ENCODE results near the gene ITPR1.

Gene ITPR1

GRCh38 chr3:4818986-4819693 is 326.0 kb downstream of the ITPR1 start:
- DNase-seq = no peak

GRCh38 chr3:4819746-4820145 is 326.6 kb downstream of the ITPR1 start:
- no peak for DNase-seq

- DNase-seq = no peak
Measured at GRCh38 chr3:4820296-4821121, 327.4 kb downstream of the ITPR1 start.

- DNase-seq = no peak
Measured at GRCh38 chr3:4821338-4821737, 328.2 kb downstream of the ITPR1 start.

DNA sequence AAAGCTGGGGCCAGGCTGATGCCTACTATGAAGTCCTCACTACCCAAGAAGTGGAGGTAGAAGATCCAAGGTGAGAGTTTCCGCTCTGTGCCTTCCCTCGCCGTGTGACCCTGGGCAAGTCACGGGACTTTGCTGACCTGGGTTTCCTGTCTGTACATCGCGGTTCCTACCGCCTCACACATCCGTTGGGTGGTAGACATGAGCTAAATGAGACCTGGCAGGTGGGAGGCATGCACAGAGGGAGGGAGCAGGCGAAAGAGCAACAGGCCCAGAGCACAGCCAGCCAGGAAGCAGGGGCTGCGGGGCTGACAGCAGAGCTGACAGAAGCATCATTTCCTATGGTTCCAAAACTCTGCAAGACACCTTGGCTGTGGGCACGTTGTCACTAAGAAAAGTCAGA is 328.8 kb downstream of the ITPR1 start:
- peak; percentile 83 for DNase-seq

GRCh38 chr3:4822568-4822967 is 329.4 kb downstream of the ITPR1 start:
- DNase-seq = no peak

- DNase-seq = no peak
Measured at GRCh38 chr3:4823385-4823784, 330.2 kb downstream of the ITPR1 start.

DNA sequence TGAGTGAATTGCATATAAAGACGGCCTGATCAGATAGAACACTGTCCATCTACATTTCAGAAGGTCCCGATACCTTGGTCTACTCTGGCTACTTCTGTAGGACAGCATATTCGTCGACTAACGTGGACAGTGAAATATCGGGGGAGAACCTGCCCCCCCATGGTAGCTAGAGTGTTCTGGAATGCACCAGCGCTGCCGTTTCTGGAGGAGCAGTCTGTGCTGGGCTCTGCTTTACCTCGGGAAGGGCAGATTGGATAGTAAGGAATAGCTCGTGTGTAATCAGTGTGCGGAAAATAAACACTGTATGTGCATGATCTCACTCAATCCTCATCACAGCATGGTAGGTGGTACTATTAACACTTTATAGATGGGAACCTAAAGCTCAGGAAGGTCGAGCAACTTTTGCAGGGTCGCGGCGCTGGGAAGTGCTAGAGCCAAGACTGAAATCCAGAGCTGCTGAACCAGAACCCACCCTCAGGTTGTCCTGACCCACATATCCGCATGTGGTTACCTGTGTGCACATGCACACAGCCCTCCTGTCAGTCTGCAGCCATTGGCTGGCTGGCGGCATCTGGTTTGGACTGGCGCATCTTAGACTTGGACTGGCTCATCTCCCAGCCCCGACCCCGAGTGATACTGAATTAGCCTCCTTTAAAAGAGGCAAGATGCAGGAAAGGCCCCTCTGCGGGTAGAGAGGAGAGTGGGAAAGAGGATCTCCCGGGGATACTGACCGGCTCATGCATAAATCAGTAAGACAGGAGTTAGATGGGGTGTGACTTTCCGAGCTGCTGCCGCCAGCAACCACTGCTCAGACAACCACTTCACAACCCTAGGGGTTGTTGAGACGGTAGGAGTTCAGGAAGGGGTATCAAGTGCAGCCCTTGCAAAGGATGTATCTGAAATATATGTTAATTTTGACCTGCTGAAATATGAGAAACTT is 331.1 kb downstream of the ITPR1 start:
- DNase-seq = no peak

DNA sequence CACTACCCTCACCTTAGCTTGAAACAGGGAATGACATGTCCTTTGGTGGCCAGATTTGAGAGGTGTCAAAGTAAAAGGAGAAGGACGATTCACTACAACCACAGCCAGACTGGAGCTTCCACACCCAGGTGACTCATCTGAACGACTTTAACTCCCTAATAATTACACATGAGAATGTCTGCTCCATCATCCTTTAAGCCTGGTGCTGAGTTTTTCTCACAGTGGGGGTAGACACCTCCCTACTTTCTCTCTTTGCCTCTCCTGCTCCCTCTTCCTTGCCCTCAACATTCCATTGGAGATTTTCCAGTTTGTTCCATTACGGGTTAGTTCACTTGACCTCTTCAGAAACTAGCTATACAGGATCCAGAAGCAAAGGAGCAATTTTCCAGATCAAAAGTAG is 331.8 kb downstream of the ITPR1 start:
- no peak for DNase-seq

DNA sequence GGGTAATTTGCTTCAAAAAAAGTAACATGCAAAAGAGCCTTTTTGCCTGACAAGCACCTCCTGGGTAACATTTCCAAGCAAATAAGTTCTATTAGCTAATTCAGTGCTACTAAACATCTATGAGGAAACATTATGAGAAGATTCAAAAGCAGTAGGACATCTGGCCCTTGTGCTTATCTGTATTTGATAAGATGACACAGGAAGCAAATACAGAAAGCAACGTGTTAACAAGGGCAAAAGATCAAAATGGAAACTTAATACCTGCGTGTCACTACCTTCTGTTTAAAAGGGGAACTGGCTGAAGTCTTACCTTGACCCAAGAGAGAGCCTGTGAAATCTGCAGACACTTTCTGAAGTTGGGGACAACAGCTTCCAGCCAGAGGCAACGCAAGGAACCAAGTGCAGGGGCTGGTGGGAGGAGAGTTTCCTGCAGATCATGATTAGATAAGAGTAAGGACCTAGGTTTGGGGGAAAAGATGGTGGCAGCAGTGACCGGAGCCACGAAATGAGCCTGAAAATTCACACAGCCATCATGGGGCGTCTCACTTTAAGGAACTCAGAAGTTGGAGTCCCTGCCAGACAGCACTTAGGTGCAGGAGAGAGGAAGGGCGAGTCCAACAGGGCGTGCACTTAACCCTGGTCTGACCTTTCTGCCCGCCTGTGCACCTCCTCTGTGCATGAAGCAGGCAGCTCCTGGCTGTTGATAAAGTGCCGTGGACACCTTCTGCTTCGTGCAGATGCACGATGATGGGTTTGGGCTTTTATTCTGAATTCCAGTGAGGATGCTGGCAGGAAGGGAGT is 332.5 kb downstream of the ITPR1 start:
- DNase-seq = no peak

DNA sequence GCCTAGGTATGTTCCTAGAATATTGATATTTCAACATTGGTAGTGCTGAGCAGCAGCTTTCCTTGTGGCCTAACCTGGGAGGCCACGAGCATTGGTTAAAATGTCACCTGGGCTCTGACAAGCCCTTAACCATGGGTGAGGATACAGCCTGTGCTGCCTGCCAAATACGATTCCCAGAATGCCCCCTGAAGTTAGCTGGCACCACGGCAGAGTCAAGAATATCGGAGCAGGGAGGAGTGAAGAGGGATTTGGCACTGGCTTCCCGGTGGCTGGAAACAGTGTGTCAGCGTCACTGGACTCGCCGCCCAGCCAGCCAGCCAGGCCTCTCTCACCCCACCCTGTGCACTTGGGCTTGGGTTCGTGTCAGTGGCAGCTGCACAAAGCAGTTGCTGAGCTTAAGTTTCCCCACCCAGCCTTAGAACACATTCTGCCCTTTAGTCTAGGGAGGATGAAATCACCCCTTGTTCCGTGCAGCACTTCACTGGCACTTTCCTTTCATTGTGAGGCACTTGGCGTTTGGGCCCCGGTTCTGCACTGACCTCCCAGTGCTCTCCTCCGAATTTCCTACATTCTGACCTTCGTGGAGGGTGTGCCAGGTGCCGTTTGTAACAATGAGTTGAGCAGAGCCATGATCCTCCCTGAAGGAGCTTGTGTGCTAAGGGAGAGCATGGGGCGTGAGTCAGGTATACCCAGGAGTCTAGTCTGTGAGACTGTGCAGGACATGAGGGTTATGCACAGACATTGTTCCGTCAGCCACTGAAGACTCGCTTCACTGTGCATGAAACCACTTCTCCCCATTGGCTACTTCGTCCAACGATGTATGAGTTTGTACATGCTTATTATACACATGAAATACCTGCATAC is 333.3 kb downstream of the ITPR1 start:
- DNase-seq = no peak

- DNase-seq = no peak
Measured at GRCh38 chr3:4827767-4828166, 334.6 kb downstream of the ITPR1 start.

DNA sequence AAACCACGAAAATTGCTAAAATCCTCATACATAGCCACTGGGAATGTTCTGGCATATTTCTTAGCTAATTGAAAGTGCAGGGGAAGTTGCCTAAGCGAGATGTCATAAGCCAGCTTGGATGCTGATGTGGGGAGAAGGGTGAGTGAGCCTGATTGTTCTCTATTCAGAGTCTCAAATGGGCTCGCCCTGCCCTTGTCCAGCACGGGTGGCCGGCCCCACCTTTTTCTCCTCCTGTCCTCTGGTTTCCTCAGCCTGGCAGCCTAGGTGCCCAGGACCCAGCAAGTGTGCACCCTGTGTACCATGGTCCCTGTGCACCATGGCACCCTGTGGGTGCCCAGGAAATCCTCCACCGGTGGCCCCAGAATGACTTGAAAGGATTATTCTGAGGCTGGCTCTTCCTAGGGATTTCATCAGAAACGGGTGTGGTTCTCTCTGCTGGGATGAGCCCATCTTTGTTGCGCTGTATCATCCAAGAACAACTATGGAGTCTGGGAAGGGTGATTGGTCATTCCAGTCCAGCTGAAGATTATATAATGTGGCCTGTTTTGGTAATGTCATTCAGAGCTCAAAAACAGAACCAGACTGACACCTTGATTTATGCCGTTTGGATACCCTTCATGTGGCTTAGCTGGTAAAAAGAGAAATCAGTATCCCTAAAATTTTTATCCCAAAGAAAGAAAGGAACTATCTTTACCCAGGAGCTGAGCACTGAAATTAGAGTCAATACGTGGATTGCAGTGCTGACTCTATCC is 335.3 kb downstream of the ITPR1 start:
- DNase-seq = no peak

DNA sequence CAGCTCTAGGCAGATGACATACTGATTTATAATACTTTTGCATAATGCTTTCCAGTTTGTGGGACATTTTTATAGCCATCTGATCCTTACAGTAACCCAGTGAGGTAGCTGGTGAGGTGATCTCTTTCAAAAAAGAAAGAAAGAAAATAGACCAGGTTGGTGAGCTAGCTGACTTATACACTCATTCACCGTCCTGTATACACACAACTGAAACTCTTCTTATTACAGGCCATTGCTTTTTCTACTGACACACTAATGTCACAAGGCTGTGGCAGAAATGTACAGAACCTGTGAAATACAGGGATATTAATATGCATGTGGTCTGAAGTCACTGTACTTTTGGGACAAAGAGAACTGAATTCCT is 335.9 kb downstream of the ITPR1 start:
- no peak for DNase-seq

DNA sequence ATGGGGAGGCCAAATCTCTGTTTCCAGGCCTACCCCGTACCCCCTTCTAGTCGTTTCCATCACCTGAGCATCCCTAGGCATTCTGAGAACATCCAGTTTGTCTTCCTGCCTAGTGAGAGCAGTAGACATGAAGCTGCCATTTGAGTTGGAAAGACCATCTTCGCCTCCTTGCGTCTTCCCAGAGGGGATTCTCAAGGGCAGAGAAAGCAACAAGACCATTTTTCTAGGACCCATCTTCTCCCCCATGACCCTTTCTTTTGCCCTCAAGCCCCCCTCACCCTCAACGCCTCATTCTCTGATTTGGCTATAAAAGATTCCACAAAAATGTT is 337.4 kb downstream of the ITPR1 start:
- DNase-seq = no peak

DNA sequence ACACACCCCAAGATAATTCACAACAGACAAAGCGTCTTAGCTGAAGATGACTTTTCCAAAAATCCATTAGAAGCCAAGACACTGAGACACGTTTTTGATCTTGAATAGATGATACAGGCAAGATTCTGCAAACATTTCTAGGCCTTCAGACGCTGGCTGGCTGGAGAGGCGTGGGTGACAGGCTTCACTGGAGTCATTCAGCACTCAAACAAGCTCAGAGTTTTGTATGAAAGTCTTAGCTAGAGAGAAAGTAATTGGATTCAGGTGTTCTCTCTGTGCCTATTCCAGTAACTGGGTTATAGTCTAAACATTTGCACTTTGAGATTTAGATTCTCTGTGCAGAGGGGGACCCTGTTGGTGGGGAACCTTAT is 338.4 kb downstream of the ITPR1 start:
- DNase-seq = no peak

DNA sequence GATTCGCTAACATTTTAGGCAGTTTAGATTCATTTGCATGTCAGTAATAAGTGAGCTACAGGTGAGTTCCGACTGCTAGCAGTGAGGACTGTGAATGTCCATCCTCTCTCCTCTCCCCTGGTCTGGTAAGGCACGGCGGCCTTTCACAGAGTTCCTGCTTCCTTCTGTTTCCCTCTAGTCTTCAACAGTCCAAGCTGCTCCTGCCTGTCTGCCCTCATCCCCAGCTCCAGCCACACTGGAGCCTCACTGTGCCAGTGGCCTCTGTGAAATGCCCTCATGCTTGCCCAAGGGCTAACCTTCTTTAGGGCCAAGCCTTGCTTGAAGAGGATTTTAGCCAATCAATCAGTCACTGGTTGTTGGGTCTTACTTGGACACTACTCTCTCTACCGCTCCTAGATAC is 340.3 kb downstream of the ITPR1 start:
- no peak for DNase-seq

- DNase-seq = peak; percentile 71
Measured at GRCh38 chr3:4834403-4834866, 341.3 kb downstream of the ITPR1 start.

- DNase-seq = no peak
Measured at GRCh38 chr3:4835616-4836043, 342.5 kb downstream of the ITPR1 start.

DNA sequence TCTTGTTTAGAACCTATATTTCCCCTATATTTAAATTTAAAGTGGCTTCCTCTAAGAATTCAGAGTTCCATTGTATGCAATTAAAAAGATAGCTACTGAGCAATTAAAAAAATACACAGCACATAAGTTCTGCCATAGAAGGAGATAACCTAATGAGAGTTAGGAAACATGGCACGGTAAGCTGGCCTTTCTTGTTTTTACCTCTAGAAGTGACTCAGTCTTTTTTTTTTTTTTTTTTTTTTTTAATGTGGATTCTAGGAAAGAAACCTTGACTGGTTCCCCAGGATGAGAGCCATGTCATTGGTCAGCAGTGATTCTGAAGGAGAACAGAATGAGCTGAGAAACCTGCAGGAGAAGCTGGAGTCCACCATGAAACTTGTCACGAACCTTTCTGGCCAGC is 343.4 kb downstream of the ITPR1 start:
- no peak for DNase-seq
